GM20000 (cell line): ENCODE data around the gene ADK.

ENCODE experiments used
- DNase-seq: peaks from one replicate; pipeline ENCODE4 v3.0.0; 2012; ENCODE audit warnings: low spot score
- CTCF ChIP-seq: IDR thresholded peaks from 2 replicates; pipeline ENCODE4 v1.5.1; 2012; ENCODE audit warnings: mild to moderate bottlenecking, control low read depth; ENCODE audit errors: extremely low read depth, missing control alignments

ADK gene

DNA sequence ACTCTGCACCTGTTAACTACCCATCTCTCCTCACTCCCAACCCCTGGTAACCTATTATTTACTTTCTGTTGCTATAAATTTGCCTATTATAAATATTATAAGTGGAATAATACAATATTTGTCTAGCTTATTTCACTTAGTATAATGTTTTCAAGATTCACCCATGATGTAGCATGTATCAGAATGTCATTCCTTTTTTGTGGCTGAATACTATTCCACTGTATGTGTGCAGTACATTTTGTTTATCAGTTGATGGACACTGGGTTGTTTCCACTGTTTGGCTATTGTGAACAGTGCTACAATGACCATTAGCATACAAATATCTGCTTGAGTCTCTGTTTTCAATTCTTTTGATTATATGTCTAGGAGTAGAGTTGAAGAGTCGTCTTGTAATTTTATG is 582.6 kb downstream of the ADK start:
- TF ChIP-seq CTCF: no peak
- no peak for DNase-seq

GRCh38 chr10:74736029-74736428 is 585.0 kb downstream of the ADK start:
- DNase-seq: no peak
- TF ChIP-seq CTCF: no peak

DNA sequence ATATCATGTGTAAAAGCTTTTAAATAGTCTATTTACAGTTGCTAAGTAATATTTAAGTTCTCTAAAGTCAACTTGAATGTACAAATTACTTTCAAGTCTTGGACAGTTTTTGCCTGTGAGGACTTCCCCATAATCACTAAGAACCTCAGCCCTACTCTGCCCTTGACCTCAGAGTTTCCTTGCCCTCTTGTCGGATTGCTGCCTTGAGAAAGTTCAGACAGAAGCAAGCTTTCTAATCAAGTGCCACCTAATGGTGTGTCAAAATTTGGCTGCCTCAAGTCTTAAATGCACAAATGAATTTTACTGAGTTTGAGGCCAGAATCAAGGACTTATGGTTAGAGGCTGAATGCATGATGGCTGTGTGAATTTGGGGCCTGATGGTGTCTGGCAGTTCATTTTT is 587.0 kb downstream of the ADK start:
- TF ChIP-seq CTCF: peak; percentile 3
- peak; percentile 39 for DNase-seq

DNA sequence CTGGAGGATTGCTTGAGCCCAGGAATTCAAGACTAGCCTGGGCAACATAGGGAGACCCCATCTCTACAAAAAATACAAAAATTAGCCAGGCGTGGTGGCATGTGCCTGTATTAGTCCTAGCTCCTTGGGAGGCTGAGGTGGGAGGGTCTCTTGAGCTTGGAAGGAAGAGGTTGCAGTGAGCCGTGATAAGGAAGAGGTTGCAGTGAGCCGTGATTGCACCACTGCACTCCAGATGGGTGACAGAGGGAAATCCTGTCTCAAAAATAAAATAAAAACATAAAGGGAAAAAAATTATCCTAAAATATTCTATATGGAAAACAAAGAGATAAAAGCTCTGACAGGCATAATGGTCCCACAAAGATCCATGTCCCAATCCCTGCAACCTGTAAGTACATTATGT is 587.5 kb downstream of the ADK start:
- no peak for TF ChIP-seq CTCF
- no peak for DNase-seq

DNA sequence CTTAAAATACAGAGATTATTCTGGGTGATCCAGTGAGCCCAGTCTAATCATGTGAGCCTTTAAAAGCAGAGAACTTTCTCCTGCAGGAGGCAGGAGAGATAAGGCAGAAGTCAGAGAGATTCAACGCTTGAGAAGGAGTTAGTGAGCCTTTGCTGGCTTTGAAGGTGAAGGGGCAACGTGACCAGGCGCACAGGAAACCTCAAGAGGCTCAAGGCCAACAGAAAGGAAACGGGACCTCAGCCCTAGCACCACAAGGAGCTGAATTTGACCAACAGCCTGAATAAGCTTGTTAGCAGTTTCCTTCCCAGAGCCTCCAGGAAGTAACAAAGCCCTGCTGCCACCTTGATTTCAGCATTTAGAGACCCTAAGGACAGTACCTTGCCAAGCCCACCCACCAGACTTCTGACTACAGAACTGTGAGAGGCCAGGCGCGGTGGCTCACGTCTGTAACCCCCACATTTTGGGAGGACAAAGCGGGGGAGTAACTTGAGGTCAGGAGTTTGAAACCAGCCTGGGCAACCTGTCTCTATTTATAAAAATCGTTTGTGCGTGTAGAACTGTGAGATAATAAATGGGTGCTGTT is 588.1 kb downstream of the ADK start:
- no peak for TF ChIP-seq CTCF
- peak; percentile 68 for DNase-seq

DNA sequence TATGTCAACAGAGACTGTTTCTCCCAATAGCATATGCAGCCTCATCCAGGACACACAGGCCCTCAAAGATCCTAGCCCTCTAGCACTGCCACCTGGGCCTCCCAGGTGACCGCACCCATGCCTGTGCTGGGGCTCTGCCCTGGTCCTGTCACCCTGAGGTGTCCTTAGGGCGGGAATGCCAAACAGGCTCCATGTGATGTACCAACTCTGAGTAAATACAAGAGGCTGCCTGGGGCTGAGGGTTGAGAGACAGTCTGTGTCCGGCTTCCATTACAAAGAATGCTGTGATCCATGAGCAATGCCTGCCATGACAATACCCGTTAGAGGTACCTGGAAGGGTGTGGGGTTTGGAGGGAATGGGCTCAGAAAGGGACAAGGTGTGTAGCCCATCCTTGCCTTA is 592.4 kb downstream of the ADK start:
- DNase-seq: no peak
- TF ChIP-seq CTCF: no peak

DNA sequence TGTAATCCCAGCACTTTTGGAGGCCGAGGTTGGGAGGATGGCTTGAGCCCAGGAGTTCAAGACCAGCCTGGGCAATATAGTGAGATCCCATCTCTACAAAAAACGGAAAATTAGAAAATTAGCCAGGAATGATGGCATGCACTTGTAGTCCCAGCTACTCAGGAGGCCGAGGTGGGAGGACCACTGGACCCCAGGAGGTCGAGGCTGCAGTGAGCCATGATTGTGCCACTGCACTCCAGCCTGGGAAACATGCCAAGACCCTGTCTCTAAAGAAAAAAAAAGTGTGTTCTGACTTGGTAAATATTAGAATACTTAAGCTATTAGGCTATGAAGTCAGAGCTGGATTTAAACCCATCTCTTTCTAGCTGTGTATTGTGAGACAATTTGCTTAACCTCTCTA is 594.4 kb downstream of the ADK start:
- no peak for TF ChIP-seq CTCF
- DNase-seq: no peak
